CD4-positive, alpha-beta T cell treated with Interferon gamma for 1 hour (primary cell): ENCODE data around the gene METTL27.
A peak's percentile ranks its signal among the peaks of the same experiment; 100 is the strongest.
"Not testable (repeated sequence)": the region's sequence is repeated elsewhere in the genome, so short reads cannot be mapped to it uniquely, and the experiment has no call there.

ENCODE experiments used
- DNase-seq: peaks from one replicate; pipeline ENCODE4 v3.0.0-alpha.2; 2020

The METTL27 gene

DNA sequence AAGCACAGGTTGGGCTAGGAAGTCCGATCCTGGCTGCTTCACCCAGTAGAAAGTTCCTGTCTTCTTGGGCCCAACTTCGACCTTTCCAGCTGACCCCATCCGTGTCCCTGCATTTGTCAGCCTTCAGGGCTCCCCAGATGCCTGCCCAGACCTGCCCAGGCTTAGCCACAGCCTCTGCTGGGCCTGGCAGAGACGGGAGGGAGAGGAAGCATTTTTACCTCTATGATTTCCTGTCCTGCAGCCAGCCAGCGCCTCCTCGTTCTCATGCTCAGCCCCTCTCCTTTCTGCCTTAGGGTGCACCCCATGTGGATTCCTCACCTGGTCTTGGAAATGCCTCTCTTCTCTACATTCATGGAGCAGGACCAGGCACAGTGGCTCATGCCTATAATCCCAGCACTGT, 3.7 kb downstream of the METTL27 start:
- no peak for DNase-seq

DNA sequence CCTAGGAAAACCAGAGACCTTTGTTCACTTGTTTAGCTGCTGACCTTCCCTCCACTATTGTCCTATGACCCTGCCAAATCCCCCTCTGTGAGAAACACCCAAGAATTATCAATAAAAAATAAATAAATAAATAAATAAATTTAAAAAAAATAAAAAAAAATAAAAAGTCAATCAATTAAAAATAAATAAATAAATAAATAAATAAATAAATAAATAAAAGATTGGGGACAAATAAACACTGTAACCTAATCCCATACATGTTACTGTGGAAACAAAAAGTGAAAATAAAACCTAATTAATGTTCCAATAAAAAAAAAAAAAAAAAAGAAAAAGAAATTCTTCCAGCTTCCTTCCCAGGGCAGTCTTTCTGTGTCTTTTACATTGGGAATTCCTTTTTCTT, 5.1 kb downstream of the METTL27 start:
- not testable (repeated sequence) for DNase-seq

DNA sequence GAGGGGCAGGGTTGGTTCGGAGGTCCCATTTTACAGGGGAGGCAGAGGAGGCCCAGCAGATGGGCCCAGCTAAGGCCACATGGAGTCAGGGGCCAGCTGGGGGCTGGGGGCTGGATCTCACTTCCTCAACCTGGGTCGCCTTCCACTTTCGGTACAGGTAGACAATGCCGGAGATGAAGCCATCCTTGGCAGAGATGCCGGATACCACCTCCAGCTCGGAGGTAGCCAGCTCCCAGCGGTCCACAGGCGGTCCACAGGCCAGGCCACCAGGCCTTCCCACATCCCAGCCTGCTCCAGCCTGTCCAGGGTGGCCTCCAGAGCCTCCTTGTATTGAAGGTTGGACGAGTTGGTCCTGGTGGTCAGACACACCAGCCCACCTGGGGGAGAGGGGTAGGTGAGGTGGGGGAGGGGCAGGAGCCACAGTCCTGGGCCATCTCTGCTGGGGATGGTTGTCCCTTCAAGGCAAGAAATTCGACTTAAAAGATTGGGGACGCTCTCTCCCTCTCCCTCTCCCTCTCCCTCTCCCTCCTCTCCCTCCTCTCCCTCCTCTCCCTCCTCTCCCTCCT, 7.6 kb downstream of the METTL27 start:
- no peak for DNase-seq

DNA sequence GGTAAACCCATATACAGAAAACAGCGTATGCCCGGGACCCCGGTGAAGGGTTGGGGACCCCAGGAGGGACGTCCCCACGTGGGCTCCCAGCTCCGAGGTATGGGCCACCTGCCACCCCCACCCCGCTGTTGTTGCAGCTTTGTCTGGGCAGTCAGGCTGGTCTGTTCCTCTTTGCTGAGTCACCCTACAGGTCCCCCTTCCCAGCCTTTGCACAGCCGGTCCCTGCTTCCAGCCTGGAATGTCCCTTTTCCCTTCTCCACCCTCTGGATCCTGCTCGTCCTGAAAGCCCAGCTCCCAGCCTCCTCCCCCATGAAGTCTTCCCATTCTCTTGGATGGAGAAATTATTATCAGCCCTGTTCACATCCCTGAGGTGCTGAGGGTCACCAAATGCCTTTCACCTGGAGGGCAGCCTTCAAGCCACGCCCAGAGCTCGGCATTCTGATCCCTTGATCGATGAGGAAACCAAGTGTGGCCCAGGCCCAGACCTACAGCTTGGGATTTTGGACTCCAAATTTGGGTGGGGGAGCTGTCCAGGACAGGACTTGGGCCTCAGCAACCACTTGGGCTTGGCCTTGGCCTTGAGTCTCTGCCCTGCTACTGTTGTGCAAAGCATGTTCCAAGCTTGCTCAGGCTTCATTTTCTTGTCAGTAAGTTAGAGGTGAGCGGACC, 8.9 kb downstream of the METTL27 start:
- no peak for DNase-seq

DNA sequence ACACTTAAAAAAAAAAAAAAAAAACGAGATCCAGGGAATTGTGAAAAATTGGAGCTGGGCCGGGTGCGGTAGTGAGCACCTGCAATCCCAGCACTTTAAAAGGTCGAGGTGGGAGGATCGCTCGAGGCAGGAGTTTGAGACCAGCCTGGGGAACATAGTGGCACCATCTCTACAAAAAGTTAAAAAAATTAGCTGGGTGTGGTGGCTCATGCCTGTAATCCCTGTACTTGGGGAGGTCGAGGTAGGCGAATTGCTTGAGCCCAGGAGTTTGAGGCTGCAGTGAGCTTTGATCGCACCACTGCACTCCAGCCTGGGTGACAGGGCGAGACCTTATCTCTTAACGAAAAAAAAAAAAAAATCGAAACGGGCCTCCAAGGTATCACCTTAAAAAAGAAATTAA, 9.5 kb downstream of the METTL27 start:
- DNase-seq: no peak

DNA sequence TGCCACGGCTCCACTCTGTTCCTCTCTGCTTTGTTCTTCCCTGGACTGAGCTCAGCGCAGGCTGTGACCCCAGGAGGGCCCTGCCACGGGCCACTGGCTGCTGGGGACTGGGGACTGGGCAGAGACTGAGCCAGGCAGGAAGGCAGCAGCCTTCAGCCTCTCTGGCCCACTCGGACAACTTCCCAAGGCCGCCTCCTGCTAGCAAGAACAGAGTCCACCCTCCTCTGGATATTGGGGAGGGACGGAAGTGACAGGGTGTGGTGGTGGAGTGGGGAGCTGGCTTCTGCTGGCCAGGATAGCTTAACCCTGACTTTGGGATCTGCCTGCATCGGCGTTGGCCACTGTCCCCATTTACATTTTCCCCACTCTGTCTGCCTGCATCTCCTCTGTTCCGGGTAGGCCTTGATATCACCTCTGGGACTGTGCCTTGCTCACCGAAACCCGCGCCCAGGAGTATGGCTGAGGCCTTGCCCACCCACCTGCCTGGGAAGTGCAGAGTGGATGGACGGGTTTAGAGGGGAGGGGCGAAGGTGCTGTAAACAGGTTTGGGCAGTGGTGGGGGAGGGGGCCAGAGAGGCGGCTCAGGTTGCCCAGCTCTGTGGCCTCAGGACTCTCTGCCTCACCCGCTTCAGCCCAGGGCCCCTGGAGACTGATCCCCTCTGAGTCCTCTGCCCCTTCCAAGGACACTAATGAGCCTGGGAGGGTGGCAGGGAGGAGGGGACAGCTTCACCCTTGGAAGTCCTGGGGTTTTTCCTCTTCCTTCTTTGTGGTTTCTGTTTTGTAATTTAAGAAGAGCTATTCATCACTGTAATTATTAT, 10.3 kb downstream of the METTL27 start:
- no peak for DNase-seq

DNA sequence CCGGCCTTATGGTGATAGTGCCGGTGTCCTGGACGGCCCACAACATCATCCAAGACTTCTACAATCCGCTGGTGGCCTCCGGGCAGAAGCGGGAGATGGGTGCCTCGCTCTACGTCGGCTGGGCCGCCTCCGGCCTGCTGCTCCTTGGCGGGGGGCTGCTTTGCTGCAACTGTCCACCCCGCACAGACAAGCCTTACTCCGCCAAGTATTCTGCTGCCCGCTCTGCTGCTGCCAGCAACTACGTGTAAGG, 10.8 kb downstream of the METTL27 start:
- DNase-seq: no peak

DNA sequence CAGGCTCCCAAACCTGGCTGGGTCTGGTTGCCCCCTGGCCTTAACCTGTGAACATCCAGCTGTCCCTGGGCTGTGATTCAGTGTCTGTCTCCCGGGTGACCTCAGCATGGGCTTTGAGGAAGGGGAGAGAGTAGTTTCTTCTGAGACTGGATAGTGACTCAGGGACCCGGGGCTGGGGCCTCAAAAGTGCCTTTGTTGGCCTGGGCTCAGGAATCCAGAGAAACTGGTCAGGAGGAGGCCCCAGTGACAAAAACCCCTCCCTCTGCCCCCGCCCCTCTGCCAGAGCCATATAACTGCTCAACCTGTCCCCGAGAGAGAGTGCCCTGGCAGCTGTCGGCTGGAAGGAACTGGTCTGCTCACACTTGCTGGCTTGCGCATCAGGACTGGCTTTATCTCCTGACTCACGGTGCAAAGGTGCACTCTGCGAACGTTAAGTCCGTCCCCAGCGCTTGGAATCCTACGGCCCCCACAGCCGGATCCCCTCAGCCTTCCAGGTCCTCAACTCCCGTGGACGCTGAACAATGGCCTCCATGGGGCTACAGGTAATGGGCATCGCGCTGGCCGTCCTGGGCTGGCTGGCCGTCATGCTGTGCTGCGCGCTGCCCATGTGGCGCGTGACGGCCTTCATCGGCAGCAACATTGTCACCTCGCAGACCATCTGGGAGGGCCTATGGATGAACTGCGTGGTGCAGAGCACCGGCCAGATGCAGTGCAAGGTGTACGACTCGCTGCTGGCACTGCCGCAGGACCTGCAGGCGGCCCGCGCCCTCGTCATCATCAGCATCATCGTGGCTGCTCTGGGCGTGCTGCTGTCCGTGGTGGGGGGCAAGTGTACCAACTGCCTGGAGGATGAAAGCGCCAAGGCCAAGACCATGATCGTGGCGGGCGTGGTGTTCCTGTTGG, 11.4 kb downstream of the METTL27 start, which contains the start of gene CLDN4:
TSS of gene CLDN4 (plus strand) at position 316 of the 903 bp plus-strand sequence. CDS start at position 522, 206 bp downstream.
- DNase-seq: no peak

DNA sequence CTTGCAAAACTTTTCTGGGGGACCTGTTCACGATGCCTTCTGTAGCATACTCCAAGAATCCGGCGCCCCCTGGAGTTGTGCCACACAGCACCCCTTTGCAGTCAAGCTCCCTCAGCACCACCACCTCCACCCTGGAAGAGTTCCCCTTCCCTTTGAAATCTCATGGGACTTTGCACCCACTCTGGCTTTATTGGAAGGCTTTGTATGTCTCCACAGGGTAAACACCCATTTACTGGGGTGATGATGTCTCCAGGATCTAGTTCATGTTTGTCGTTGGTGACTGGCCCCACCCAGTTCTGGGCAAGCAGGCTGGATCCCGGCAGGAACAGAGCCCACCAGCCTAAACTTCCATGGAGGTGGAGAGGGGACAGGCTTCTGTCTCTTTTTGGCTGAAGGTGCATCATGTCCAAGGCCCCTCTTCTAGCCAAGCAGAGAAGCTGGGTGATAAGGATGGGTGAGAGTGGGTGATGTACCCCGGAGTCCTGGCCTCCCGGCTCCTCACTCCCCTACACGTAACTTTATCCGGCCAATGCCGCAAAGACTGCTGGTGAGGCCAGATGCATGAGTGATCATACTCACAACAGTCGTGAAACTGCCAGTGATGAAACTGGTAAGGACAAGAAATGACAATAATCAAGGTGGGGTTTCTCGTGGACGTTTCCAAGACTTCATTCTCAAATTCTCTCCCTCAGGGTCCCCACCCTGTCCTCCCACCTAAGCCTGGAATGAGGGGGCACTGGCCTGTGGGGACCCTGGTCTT, 12.2 kb downstream of the METTL27 start:
- no peak for DNase-seq

DNA sequence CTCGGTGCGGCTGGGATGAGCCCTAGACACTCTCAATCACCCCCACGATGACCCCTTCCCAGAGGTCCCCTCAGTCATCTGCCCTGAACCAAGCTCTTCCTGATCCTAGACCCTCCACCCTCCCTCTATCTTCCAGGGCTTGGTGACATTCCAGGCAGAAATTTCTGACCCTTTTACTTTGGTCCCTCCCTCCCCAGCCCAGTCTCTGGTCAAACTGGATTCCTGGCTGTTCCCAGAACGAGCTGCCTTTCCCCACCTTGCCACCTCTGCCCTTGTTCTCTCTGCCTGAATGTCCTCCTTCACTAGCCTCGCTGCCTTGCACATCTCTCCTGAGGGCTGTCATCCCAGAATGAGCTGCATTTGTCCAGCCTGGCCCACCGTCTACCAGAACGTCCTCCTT, 12.8 kb downstream of the METTL27 start:
- no peak for DNase-seq

DNA sequence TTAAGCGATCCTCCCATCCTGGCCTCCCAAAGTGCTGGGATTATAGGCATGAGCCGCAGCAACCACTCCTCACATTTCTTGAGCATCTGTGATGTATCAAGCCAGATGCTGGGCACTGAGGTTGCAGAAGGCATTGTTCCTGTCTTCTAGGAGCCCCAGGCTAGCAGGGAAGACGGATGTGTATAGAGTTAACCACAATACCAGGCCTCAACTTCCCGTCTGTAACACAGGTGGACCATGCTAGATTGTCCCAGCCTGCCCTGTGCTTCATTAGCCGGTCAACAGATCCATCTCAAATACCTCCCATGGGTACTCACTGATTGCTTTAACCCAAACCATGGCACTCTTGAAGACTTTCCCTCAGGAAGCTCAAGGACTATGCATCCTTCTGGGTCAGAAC, 13.3 kb downstream of the METTL27 start:
- no peak for DNase-seq

DNA sequence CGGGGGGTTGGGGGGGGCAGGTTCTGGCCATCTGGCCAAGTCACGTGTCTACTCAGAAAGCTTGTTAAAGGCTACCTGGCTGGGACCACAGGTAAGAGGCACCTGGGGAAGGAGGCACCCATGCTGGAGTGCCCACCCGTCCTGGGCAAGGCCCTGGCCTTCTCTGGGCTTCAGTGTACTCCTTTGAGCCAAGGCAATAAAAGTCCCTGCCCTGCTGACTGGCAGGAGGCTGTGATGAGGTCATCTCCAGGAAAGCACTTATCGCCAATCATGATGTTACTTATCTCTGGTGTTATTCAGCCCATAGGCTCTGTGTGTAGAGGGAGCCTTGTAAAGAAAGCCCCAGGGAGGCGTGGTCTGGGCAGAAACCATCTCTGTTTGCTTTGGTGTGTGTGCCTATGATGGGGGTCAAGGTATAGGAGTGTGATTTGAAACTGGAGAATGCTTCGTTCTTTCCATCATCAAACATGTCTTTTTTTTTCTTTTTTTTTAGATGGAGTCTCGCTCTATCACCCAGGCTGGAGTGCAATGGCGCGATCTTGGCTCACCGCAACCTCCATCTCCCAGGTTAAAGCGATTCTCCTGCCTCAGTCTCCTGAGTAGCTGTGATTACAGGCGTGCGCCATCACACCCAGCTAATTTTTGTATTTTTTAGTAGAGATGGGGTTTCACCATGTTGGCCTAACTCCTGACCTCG, 14.1 kb downstream of the METTL27 start:
- peak; percentile 4 for DNase-seq

DNA sequence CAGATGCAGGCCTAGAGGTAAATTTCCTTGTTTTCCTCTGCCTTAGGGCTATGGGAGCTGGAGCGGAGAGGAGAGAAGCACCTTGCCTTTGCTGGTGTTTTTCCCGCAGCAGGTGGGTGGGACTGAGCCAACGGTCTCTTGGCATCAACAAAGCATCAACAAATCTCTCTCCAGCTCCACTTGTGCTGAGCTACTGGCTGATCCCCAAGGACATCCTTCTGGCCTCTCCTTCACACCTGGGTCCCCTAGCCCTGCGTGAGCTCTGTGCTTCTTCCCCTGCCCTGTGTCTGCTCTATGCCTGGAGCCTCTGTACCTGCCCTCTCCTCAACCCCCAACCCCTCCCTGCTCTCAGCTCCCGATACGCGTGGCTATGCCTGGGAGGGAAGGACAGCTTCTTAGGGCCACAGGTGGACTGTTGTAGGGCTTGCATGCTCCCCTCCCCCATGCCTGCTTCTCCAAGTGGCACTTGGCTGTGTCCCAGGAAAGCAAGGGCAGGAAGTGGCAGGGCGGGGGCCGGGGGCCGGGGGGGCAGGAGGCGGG, 14.7 kb downstream of the METTL27 start:
- DNase-seq: no peak

DNA sequence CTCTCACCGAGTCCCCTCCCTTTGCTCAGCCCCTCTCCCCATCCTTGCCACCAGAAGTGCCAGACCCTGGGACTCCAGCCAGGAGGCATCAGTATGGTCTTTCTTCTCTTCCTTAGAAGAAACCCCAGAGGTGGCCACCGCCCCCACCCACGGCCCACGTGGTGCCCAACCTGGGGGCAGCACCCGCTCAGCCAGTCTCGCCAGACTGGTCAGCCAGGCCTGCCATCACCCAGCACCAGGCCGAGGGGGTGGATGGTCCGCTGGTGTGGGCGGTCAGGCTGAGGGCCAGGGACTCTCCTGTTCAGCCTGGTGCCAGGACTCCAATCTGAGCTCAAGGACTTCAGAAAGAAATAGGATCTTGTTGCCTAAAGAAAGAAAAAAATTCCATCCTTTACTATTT, 17.3 kb downstream of the METTL27 start:
- no peak for DNase-seq

DNA sequence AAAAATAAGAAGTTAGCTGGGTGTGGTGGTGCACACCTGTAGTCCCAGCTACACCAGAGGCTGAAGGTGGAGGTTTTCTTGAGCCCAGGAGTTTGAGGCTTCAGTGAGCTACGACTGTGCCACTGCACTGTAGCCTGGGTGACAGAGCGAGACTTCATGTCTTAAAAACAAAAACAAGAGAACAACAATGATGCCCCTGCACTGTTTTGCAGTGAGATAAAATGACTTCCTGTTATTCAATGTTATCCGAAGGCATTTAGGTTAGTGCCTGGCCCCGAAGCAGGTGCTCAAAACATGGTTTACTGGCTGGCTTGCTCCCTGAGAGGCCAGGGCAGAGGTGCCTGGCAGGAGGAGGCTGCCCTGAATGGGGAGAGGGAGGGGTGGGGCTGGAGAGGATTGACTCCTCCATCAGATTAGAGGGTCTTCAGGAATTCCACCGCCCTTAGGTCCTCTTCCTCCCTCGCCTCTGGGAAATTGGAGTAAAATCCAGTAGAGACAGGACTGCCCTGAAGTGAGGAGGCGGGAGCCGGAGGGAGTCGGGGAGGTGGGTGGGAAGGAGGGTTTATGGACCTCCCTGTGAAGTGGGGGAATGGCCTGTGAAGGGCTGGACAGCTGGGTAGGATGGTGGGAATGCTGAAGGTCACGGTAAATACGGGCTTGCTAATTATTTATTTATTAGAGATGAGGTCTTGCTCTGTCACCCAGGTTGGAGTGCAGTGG, 18.3 kb downstream of the METTL27 start:
- no peak for DNase-seq

DNA sequence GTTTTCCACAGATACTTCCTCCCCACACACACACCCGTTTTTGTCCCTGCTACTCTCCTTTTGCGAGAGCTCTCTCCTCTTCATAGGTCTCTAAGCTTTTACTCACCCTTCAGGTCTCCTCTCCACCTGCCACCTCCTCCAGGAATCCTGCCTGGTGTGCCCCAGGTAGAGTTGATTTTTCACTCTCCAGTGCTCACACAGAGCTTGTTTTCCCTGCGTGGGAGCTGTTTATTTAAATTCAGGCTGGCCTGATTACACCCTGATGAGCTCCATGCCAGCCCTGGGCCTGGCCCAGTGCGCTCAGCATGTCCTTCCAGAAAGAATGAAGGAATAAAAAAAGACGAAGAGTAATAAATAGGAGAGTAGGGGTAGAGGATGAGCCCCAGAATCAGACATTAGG, 19.1 kb downstream of the METTL27 start:
- no peak for DNase-seq

DNA sequence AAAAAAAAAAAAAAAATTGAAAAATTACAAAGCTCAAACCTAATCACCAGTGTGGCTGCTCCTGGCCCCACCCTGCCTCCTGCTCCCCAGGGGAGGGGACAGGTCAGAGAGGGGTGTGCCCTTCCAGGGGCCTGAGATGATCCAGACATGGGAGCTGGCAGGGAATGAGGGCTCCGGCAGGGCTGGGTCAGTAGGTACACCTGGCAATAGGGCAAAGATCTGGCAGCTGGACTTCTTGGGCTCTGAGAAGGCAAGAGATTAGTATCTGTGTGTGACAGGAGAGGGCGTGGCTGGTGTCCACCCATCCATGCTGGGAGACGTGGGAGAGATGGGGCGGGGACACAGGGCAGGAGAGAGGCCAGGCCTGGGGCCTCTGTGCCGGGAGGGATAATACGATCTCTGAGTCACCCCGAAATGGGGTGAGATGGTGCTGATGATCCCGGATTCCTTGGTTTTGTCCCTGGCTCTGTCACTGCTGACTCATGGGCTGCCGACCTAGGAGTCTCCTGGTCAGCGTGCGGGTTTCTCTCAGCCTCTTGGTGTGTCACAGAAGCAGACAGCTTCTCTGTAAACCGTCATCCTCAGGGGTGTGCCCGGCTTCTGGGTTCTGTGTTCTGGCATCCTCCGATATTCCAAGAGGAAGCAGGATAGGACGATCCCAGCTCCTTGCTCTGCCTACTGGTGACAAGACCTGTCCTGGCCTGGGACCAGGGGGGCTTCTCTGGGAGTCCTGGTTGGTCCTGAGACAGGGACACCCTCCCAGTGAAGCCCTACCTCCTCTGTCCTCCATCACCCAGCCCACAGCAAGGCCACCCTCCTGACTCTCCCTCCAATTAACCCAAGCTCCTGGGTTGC, 19.8 kb downstream of the METTL27 start:
- no peak for DNase-seq

DNA sequence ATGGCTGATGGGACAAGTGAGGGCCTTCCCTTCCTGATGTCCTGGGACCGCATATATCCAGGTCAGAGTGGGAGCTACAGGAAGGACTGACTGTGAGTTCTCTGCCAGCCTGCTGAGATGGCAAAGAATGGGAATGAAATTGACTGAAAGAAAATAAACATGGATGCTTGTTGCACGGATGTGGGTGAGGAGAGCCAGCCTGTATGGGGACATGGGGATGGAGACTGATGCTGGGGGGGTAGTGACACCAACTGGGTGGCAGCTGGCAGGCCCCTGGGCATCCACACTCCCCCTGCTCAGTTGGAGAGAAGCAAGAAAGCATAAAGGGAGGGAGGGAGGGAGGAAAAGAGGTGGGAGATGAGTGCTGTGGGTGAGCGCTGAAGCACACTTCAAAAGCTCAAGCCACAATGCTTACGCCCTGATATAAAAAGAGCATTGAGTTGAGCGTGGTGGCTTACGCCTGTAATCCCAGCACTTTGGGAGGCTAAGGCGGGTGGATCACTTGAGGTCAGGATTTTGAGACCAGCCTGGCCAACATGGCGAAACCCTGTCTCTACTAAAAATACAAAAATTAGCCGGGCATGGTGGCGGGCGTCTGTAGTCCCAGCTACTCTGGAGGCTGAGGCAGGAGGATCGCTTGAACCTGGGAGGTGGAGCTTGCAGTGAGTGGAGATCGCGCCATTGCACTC, 20.6 kb downstream of the METTL27 start:
- not testable (repeated sequence) for DNase-seq

DNA sequence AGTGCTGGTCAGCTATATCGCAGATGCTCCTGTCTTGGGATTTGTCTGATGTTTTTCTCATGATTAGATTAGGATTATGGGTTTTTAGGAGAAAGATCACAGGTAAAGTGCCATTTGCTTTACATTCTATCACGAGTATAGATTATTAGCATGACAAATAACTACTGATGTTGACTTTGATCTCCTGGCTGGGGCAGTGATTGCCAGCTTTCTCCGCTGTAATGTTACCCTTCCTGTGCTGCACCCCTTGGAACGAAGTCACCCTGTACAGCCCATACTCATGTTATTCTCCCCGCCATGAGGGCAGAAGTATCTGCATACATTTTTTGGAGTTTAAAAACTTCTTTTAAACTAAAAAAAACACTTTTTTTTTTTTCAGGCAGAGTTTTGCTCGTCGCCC, 22.3 kb downstream of the METTL27 start:
- no peak for DNase-seq
